Globus pallidus (tissue), 1 donor: ENCODE results near the gene GPR137B.

Experiments used
- DNase-seq: peaks from one replicate; pipeline ENCODE4 v3.0.0-alpha.2; 2015; ENCODE audit warnings: low spot score

GPR137B gene

GRCh38 chr1:236200925-236201324 is 58.6 kb downstream of the GPR137B start:
- no peak for DNase-seq

- no peak for DNase-seq
Observed at GRCh38 chr1:236201786-236202185, 59.4 kb downstream of the GPR137B start.

GRCh38 chr1:236204039-236204438 is 61.7 kb downstream of the GPR137B start:
- DNase-seq: no peak

- DNase-seq: no peak
Observed at GRCh38 chr1:236204656-236205055, 62.3 kb downstream of the GPR137B start.

- DNase-seq: peak; percentile 4
Observed at GRCh38 chr1:236206548-236206947, 64.2 kb downstream of the GPR137B start.

GRCh38 chr1:236207121-236207520 is 64.8 kb downstream of the GPR137B start:
- DNase-seq: no peak

GRCh38 chr1:236207569-236207968 is 65.2 kb downstream of the GPR137B start:
- DNase-seq: no peak

- no peak for DNase-seq
Observed at GRCh38 chr1:236209185-236209584, 66.8 kb downstream of the GPR137B start.

GRCh38 chr1:236209713-236210112 is 67.4 kb downstream of the GPR137B start:
- no peak for DNase-seq

GRCh38 chr1:236211815-236212214 is 69.5 kb downstream of the GPR137B start:
- no peak for DNase-seq

GRCh38 chr1:236213534-236213933 is 71.2 kb downstream of the GPR137B start:
- no peak for DNase-seq

- DNase-seq: no peak
Observed at GRCh38 chr1:236214761-236215160, 72.4 kb downstream of the GPR137B start.

GRCh38 chr1:236220473-236220872 is 78.1 kb downstream of the GPR137B start:
- no peak for DNase-seq

GRCh38 chr1:236222632-236223031 is 80.3 kb downstream of the GPR137B start:
- no peak for DNase-seq

- DNase-seq: no peak
Observed at GRCh38 chr1:236228411-236228810, 86.1 kb downstream of the GPR137B start.

- DNase-seq: no peak
Observed at GRCh38 chr1:236235116-236235515, 92.8 kb downstream of the GPR137B start.

GRCh38 chr1:236239092-236239585 is 96.8 kb downstream of the GPR137B start:
- no peak for DNase-seq

GRCh38 chr1:236240675-236241074 is 98.3 kb downstream of the GPR137B start:
- no peak for DNase-seq

GRCh38 chr1:236242568-236242967 is 100.2 kb downstream of the GPR137B start:
- DNase-seq: no peak

- no peak for DNase-seq
Observed at GRCh38 chr1:236247286-236247685, 104.9 kb downstream of the GPR137B start.

GRCh38 chr1:236251587-236251986 is 109.2 kb downstream of the GPR137B start:
- no peak for DNase-seq

GRCh38 chr1:236253119-236253518 is 110.8 kb downstream of the GPR137B start:
- DNase-seq: no peak

- DNase-seq: no peak
Observed at GRCh38 chr1:236253918-236254637, 111.7 kb downstream of the GPR137B start.

GRCh38 chr1:236257216-236257615 is 114.9 kb downstream of the GPR137B start:
- no peak for DNase-seq
